G401.6 (cell line): ENCODE data around the gene URM1.

Experiments
- FAIRE-seq: peaks from 2 replicates; lab custom pipeline; 2012; peaks lifted over from hg19 to GRCh38; lab: Jason Lieb, UNC

URM1 gene

GRCh38 chr9:128388150-128388549 lies 17.0 kb downstream of the URM1 start:
- FAIRE-seq: no peak

- no peak for FAIRE-seq
These were observed 18.4 kb downstream of the URM1 start for GRCh38 chr9:128389395-128390149.

- FAIRE-seq: no peak
These were observed 19.1 kb downstream of the URM1 start for GRCh38 chr9:128390150-128390812.

GRCh38 chr9:128390813-128391711 lies 19.9 kb downstream of the URM1 start:
- FAIRE-seq: no peak

GRCh38 chr9:128391956-128392301 lies 20.8 kb downstream of the URM1 start:
- no peak for FAIRE-seq

- no peak for FAIRE-seq
These were observed 21.3 kb downstream of the URM1 start for GRCh38 chr9:128392302-128393144.

- no peak for FAIRE-seq
These were observed 22.1 kb downstream of the URM1 start for GRCh38 chr9:128393145-128393775.

- no peak for FAIRE-seq
These were observed 22.8 kb downstream of the URM1 start for GRCh38 chr9:128393970-128394369.

GRCh38 chr9:128394379-128395168 lies 23.4 kb downstream of the URM1 start:
- FAIRE-seq: no peak

GRCh38 chr9:128396970-128397613 lies 25.9 kb downstream of the URM1 start:
- no peak for FAIRE-seq

- FAIRE-seq: no peak
These were observed 26.7 kb downstream of the URM1 start for GRCh38 chr9:128397831-128398230.

GRCh38 chr9:128399861-128400260 lies 28.7 kb downstream of the URM1 start:
- FAIRE-seq: no peak

GRCh38 chr9:128404560-128404959 lies 33.4 kb downstream of the URM1 start:
- FAIRE-seq: no peak

GRCh38 chr9:128405077-128405779 lies 34.1 kb downstream of the URM1 start:
- no peak for FAIRE-seq

- FAIRE-seq: no peak
These were observed 34.6 kb downstream of the URM1 start for GRCh38 chr9:128405780-128406171.

GRCh38 chr9:128406848-128407391 lies 35.7 kb downstream of the URM1 start:
- FAIRE-seq: no peak

- FAIRE-seq: no peak
These were observed 37.8 kb downstream of the URM1 start for GRCh38 chr9:128408963-128409431.

- FAIRE-seq: no peak
These were observed 38.3 kb downstream of the URM1 start for GRCh38 chr9:128409450-128409849.

- no peak for FAIRE-seq
These were observed 38.8 kb downstream of the URM1 start for GRCh38 chr9:128409978-128410377.
